Activated T-cell treated with anti-CD3 and anti-CD28 coated beads, Interleukin-2, amount 50 U/mL, for 48 hours (primary cell): Measurements from ENCODE around the gene TNFRSF4.
"Not testable (repeated sequence)": the region's sequence is repeated elsewhere in the genome, so short reads cannot be mapped to it uniquely, and the experiment has no call there.

ENCODE experiments used
- DNase-seq, 2 experiments: peaks; one replicate each; pipeline ENCODE4 v3.0.0-alpha.2; 2020

The TNFRSF4 gene

GRCh38 chr1:1181129-1181937, 32.6 kb downstream of the TNFRSF4 start:
- no peak for DNase-seq

GRCh38 chr1:1179983-1180861, 33.7 kb downstream of the TNFRSF4 start:
- DNase-seq: no peak

DNA sequence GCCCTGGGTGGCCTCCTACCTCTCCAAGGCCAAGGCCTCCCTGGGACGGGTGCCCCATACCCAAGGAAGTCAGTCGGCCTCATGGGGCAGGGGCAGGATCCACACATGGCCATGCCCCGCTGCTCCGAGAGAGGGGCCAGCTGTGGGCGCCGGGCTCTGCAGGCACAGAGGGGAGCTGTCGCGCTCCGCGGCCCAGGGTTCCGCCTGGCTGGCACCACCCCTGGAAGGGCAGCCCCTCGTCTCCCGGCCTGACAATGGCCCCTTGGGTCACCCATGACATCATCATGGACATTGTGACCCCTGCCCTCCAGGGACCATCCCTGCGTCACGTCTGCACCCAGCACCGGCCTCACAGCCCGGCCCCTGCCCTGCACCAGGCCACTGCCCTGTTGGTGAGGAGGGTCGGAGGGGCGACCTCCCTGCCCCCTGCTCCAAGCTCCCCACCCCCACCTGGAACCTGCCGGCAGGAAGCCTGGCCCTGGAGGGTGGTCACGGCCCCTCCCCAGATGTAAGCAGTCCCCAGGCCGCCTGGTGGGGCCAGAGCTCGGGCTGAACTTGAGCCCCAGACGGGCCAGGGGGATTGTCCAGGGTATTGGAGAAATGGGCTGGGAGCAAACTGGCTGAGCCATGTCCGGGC, 34.5 kb downstream of the TNFRSF4 start:
- no peak for DNase-seq

DNA sequence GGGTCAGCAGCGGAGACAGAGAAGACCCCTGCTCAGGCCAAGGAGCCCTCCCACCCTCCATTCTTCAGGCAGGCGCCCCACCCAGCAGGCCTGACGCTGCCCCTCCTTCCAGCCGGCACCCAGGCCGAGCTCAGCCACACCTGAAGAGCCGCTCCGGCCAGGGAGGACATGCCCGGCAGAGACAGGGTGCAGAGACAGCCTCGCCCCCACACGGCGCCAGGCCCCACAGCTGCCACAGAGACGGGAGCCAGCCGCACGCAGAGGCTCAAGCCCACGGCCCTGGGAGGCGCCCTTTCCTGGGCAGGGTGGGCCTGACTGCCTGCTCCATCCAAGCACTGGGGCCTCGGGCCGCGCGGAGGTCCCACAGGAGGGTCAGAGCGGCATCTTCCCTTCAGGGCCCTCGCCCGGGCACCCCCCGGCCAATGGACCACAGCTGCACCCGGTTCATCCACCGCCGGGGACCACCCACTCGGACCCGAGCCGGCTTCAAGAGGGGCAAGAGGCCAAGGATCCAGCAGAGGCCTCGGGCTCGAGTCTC, 35.1 kb downstream of the TNFRSF4 start:
- no peak for DNase-seq

DNA sequence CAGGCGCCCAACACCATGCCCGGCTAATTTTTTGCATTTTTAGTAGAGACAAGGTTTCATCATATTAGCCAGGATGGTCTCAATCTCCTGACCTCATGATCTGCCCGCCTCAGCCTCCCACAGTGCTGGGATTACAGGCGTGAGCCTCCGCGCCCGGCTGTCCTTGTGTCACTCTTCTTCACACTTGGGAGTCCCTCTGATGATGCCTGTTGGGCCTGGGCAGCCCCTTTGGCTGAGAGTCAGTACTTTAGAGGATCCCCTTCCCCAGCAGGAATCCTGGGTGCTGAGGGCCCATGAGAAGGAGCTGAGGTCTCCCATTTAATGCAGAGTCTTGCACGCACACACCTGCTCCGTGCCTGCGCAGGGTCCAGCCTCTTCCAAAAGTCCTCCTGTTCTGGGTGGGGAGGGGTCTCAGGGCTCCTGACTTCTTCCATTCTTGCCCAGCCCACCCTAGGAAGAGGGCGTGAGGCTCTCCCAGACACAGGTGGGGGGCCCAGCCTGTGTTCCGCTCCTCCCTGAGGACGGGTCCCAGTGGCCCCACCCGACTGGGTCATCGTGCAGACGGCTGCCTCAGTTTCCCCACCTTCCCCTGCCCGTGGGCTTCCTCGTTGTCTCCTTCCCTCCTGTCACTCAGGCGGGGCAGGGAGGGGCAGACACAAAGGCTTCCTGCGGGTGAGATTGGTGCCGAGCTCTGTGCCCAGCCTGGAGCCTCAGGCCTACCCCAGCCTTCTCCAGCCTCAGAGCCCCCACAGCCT, 36.3 kb downstream of the TNFRSF4 start:
- no peak for DNase-seq

DNA sequence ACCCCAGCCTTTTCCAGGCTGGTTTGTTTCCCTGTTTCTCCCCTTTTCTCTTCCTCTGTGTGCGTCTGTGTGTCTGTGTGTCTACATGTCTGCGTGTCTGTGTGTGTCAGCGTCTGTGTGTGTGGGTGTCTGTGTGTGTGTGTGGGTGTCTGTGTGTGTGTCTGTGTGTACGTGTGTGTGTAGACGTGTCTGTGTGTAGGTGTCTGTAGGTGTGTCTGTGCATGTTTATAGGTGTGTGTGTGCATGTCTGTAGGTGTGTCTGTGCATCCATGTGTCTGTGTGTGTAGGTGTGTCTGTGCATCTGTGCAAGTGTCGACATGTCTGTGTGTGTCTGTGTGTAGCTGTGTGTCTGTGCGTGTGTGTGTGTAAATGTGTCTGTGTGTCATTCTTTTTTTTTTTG, 37.0 kb downstream of the TNFRSF4 start:
- no peak for DNase-seq

DNA sequence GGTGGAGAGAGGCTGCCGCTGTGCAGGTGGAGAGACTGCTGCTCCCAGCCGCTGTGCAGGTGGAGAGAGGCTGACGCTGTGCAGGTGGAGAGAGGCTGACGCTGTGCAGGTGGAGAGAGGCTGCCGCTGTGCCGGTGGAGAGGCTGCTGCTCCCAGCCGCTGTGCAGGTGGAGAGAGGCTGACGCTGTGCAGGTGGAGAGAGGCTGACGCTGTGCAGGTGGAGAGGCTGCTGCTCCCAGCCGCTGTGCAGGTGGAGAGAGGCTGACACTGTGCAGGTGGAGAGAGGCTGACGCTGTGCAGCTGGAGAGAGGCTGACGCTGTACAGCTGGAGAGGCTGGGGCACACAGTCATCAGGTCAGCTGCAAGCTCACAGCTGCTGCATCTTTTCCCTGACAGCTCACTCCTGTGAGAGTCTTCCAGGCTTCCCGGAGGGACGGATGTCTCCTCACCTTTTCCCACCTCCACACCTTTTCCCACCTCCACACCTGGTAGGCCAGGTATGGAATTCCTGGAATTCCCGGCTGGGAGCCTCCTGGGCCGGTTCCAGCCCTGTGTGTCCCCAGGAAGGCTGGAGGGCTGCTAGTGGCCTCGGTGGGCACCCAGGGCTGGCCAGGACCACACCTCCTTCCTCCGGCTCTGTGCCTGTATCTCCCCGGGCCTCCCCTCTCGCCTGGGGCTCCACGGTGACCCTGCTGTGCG, 37.7 kb downstream of the TNFRSF4 start:
- not testable (repeated sequence) for DNase-seq

DNA sequence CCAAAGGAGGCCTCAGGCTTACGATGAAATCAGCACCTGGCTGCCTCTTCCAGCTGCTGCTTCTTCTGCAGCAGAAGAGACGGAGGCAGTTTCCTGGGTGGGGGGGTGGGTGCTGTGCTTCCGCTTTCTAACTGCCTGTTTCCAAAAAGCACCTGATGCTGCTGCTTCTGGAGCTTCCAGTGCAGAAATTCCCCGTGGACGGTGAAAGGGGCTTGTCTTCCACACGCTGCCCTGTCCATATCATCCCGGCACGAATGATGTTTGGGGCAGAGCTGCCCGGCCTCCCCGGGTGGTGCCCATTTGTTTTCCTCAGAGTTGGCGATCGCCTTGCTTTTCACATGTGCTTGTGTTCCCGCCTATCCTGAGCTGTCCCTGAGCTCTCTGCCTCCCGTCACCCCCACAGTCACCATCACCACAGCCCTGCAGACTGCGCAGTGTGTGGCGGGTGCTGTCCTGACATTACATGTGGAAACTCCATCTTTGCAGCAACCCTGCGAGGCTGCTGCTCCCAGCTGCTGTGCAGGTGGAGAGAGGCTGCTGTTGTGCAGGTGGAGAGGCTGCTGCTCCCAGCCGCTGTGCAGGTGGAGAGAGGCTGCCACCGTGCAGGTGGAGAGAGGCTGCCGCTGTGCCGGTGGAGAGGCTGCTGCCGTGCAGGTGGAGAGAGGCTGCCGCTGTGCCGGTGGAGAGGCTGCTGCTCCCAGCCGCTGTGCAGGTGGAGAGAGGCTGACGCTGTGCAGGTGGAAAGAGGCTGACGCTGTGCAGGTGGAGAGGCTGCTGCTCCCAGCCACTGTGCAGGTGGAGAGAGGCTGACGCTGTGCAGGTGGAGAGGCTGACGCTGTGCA, 38.5 kb downstream of the TNFRSF4 start:
- DNase-seq: no peak

GRCh38 chr1:1173793-1174415, 40.0 kb downstream of the TNFRSF4 start, which contains the start of gene TTLL10:
TSS of gene TTLL10 (plus strand) at chr1:1173880. CDS start at chr1:1179216, 5,336 bp downstream.
- DNase-seq: no peak

GRCh38 chr1:1173061-1173792, 40.7 kb downstream of the TNFRSF4 start:
- DNase-seq: no peak

DNA sequence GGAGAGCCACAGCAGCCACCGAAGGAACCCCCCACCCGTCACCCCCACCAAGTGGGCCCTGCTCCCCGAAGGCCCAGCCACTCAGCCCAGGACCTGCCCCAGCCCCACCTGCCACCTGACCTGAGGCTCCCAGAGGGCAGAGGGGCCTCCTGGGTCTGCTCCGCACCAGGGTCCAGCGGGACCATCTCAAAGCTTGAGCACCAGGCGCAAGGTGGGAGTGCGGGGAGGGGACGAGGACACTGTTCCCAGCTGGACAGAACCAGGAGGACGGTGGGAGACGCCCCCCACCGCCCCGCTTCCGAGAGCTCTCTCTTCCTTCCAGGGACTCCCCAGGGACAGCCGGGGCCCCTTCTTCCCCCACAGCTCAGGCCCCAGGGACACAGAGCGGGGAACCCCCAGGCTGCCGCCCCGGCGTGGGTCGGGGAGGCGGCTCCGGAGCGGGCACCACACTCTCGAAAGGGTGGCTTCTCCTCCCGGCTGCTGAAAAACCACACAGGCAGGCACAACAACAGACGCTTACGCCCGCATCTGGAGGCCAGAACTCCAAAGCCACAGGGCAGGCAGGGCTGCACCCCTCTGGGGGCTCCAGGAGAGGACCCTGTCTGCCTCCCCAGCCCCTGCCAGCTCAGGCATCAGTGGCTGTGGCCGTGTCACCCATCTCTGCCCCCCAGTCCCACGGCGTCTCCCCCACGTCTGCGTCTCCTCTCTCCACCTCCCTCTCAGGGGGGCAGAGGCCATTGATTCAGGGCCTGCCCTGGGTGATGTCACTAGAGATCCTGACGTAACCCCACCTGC, 42.2 kb downstream of the TNFRSF4 start:
- peak; percentile 40 to 53 for DNase-seq

DNA sequence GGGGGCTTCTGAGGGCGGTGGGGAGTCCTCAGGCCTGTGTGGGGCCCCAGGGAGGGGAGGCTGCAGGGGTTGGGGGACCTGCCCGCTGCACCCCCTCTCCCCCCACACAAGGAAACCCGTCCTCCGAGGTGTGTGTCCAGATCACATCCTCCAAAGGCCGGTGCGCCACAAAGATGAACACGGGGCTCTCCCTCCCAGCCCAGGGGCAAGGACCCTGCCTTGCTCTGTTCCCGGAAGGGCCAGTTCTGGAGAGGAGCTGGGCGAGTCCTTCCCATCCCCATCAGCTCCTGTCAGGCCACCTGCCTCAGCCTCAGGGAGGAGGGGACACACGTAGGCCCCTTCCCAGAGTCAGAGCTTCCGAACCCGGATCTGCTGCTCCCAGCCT, 42.8 kb downstream of the TNFRSF4 start:
- no peak for DNase-seq

- DNase-seq: no peak
These were observed 43.5 kb downstream of the TNFRSF4 start for GRCh38 chr1:1170215-1171091.

DNA sequence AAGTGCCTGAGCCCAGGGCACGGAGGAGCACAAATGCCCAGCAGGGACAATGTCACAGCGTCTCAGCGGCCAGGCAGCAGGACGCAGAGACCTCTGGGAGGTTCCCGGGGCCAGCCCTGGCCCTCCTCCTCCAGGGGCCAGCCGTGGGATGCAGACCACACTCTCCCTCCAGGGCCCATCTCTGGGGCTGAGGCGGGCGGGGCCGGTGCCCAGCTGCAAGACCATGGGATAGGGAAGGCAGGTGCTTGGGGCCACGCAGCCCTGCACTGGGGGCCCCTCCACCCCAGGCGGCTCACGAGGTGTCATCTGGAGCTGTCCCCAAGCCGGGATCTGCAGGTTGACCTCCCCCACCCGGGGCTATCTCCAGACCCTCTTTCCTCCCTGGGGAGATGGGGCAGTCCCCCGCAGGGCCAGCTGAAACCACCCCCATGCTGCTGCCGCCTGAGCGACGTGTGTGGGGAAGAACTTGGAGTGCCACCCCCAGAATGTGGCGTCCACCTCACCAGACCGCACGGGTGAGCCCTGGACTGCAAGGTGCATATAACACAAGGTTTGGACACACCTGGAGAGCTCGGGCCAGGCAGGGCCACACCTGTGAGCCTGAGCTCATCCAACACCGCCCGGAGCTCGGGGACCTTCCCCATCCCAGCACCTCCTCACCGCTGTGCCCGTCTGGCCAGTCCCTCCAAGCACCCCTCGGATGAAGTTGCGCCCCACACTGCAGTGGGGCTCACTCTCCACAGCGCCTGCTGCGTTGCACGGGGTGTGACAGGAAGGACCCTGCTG, 44.3 kb downstream of the TNFRSF4 start:
- DNase-seq: no peak

GRCh38 chr1:1168451-1169411, 45.2 kb downstream of the TNFRSF4 start:
- DNase-seq: no peak
